Left lung (tissue), 10 donors: Measurements from ENCODE around the gene OR52B6. TPM values are rescaled to one million over a fixed set of nuclear protein-coding genes. Genes with fewer than 3 reads are reported as not detected.

Experiments
- ATAC-seq: fragments of 200-7000 bp; cut with Tn5 transposase; one replicate; pipeline ENCODE4 v1.9.1; 2020; ENCODE audit warnings: moderate library complexity
- DNase-seq, 4 donors: peaks; one replicate each; pipeline ENCODE4 v3.0.0-alpha.2; 2013 to 2020
- H3K27ac ChIP-seq, 2 donors: fragments of 200-600 bp; sonication (generic) in 1 of 2; one replicate each; pipeline versions ENCODE4 v1.5.0 to v1.8.0; 2020 to 2021
- H3K27me3 ChIP-seq, 2 donors: fragments of 200-600 bp; sonication (generic) in 1 of 2; one replicate each; pipeline versions ENCODE4 v1.5.0 to v1.8.0; 2020 to 2021
- H3K36me3 ChIP-seq, 2 donors: fragments of 200-600 bp; sonication (generic) in 1 of 2; one replicate each; pipeline versions ENCODE4 v1.5.0 to v1.8.0; 2020 to 2021
- H3K4me1 ChIP-seq, 2 donors: fragments of 200-600 bp; one replicate each; pipeline ENCODE4 v1.8.0; 2021
- H3K4me3 ChIP-seq, 2 donors: fragments of 200-600 bp; sonication (generic) in 1 of 2; one replicate each; pipeline versions ENCODE4 v1.5.0 to v1.8.0; 2020 to 2021; ENCODE audit warnings: mild to moderate bottlenecking in 1 of 2
- H3K9me3 ChIP-seq, 2 donors: fragments of 200-600 bp; sonication (generic) in 1 of 2; one replicate each; pipeline versions ENCODE4 v1.5.0 to v1.8.0; 2020 to 2021
- intact Hi-C, 2 donors: fragments of 100-400 bp; cut with DNase I; formaldehyde crosslinking; loops; one replicate each; pipeline versions ENCODE4 v1.11.2 to v1.14.2; 2022
- polyA plus RNA-seq, 6 donors: library from polyadenylated mRNA; unstranded; fragments of 120-200 nt; gene quantifications; one replicate each; pipeline ENCODE4 v1.2.1, GENCODE V29; 2013; ENCODE audit not compliant: insufficient read length in 6 of 6
- total RNA-seq, 2 donors: library from RNA; stranded (reverse); fragmentation: NEBNext Ultra II Directional; extraction: Animal tissue kit (Norgen Biotek cat#: 25700); gene quantifications; one replicate each; pipeline ENCODE4 v1.2.1, GENCODE V29; 2021
- TF ChIP-seq, protein P1 (sequence below), 2 donors: fragments of 200-600 bp; sonication (generic) in 1 of 2; IDR thresholded peaks; one replicate each; pipeline versions ENCODE4 v1.5.0 to v1.8.0; 2021; ENCODE audit warnings: antibody characterized with exemption in 2 of 2
- donor health status: DM: no; HTN: yes; CAD: no.
- donor health status: DM: no; HTN: no; CAD: no.

OR52B6 gene
- total and polyA plus RNA-seq, 8 donors: 0.17 to 0.56 (median 0.42) TPM; not detected in 2

DNA sequence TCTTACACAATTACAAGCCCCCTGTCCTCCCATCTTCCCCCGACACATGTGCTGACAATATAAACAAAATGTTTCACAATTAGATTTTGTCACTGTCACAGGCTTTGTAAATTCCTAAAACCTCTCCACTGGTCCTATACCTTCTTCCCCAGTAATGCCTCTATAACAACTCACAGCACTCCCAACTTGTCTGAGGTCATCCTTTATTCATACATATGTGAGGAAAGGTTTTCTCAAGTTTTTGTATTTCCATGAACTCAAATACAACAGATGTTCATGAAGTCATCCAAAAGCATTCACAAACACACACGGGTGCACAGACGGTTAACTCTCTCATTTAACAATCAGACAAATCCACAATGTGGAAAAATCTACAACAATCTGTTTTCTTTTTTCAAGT is 34.2 kb upstream of the OR52B6 start:
- no peaks in the 10 kb centered on the region for H3K9me3 ChIP-seq
- no peaks in the 10 kb centered on the region for H3K36me3 ChIP-seq
- H3K4me3 ChIP-seq: no peak overlapping the region
- TF ChIP-seq, protein P1, sequence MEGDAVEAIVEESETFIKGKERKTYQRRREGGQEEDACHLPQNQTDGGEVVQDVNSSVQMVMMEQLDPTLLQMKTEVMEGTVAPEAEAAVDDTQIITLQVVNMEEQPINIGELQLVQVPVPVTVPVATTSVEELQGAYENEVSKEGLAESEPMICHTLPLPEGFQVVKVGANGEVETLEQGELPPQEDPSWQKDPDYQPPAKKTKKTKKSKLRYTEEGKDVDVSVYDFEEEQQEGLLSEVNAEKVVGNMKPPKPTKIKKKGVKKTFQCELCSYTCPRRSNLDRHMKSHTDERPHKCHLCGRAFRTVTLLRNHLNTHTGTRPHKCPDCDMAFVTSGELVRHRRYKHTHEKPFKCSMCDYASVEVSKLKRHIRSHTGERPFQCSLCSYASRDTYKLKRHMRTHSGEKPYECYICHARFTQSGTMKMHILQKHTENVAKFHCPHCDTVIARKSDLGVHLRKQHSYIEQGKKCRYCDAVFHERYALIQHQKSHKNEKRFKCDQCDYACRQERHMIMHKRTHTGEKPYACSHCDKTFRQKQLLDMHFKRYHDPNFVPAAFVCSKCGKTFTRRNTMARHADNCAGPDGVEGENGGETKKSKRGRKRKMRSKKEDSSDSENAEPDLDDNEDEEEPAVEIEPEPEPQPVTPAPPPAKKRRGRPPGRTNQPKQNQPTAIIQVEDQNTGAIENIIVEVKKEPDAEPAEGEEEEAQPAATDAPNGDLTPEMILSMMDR (IDR thresholded peaks at IDR 0.05): no peak
- ATAC-seq (no peak), DNase-seq (no peak)
- H3K4me1 ChIP-seq: no peaks in the 10 kb centered on the region
- no peak overlapping the region for H3K27ac ChIP-seq
- H3K27me3 ChIP-seq: no peaks in the 10 kb centered on the region
- intact Hi-C loops: no loop called here

DNA sequence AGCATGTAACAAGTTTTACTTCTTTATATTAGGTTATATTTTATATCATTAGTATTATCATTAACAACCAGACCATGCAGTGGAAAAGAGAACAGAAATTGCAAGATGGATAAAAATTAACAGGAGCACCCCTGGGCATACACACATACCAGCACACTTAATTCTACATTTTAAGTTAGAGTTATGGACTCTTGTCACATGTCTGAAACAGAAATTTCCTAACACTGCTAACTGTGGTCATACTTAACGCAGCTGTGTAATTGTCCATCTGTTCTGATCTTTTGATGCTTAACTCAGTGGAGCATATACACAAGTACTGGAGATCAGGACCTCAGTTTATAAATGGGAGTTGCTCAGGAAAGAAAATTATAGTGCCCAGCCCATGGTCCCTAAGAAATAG is 32.7 kb upstream of the OR52B6 start:
- no peak for ATAC-seq

GRCh38 chr11:5548440-5548839 is 32.2 kb upstream of the OR52B6 start, which contains the start of gene OR52H1:
Gene OR52H1, minus strand, starts transcription at chr11:5548540. Its CDS starts 3,035 bp downstream, at chr11:5545505.
- Histone ChIP-seq H3K4me1 (no peaks in the 10 kb centered on the region), H3K27ac (no peak within 1 kb of the TSS), H3K9me3 (no peaks in the 10 kb centered on the region), H3K4me3 (no peak within 1 kb of the TSS), H3K36me3 (no peaks in the 10 kb centered on the region), H3K27me3 (no peaks in the 10 kb centered on the region)
- DNase-seq: no peak
- TF ChIP-seq, protein P1 (IDR thresholded peaks at IDR 0.05): no peak
- ATAC-seq: no peak
- intact Hi-C loops: no loop called here

More for the DNA sequence above, 32.7 kb upstream of the OR52B6 start:
- intact Hi-C loops: no loop called here
- Histone ChIP-seq H3K27ac (no peak overlapping the region), H3K4me1 (no peaks in the 10 kb centered on the region), H3K9me3 (no peaks in the 10 kb centered on the region), H3K4me3 (no peak overlapping the region), H3K36me3 (no peaks in the 10 kb centered on the region), H3K27me3 (no peaks in the 10 kb centered on the region)
- TF ChIP-seq, protein P1 (IDR thresholded peaks at IDR 0.05): no peak
- no peak for DNase-seq

- no peak for ATAC-seq
Measured at GRCh38 chr11:5550440-5551095, 30.1 kb upstream of the OR52B6 start.

DNA sequence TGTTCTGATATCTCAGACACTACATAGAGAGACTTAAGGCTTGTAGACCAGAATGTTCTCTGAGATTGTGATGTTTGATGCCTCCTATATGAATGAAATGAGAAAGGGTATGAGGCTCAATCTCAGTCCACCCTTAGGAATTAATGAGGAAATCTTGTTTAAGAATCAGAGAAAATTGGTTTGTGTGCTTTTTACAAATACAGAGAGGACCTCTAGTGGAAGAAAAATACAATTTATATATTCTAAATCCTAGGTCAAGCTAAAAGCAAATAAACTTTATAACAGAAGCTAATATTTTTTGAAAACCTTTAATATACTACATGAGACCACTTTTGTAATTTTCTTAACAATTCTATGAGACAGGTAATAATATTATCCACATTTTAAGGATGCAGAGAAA is 27.3 kb upstream of the OR52B6 start:
- H3K4me1 ChIP-seq: no peaks in the 10 kb centered on the region
- H3K27me3 ChIP-seq: no peaks in the 10 kb centered on the region
- no peak for DNase-seq
- H3K4me3 ChIP-seq: no peak overlapping the region
- no peak for ATAC-seq
- TF ChIP-seq, protein P1 (IDR thresholded peaks at IDR 0.05): no peak
- H3K9me3 ChIP-seq: no peaks in the 10 kb centered on the region
- no peak overlapping the region for H3K27ac ChIP-seq
- H3K36me3 ChIP-seq: no peaks in the 10 kb centered on the region
- intact Hi-C loops: no loop called here

More at GRCh38 chr11:5550440-5551095, 30.1 kb upstream of the OR52B6 start:
- TF ChIP-seq, protein P1 (IDR thresholded peaks at IDR 0.05): no peak
- DNase-seq: no peak
- H3K9me3 ChIP-seq: no peaks in the 10 kb centered on the region
- no peak overlapping the region for H3K27ac ChIP-seq
- no peaks in the 10 kb centered on the region for H3K4me1 ChIP-seq
- H3K4me3 ChIP-seq: no peak overlapping the region
- H3K27me3 ChIP-seq: no peaks in the 10 kb centered on the region
- H3K36me3 ChIP-seq: no peaks in the 10 kb centered on the region
- intact Hi-C loops: no loop called here
